Measurements from ENCODE around the gene MYRFL.

Gene MYRFL

GRCh38 chr12:69898236-69898635 is 73.2 kb downstream of the MYRFL start:
- peak; percentile 10 for DNase-seq

GRCh38 chr12:69900720-69901131 is 75.7 kb downstream of the MYRFL start:
- DNase-seq = peak; percentile 90

GRCh38 chr12:69901221-69901905 is 76.3 kb downstream of the MYRFL start:
- DNase-seq = no peak

- no peak for DNase-seq
Measured at GRCh38 chr12:69903548-69903947, 78.5 kb downstream of the MYRFL start.

- DNase-seq = no peak
Measured at GRCh38 chr12:69904777-69905176, 79.8 kb downstream of the MYRFL start.

GRCh38 chr12:69905801-69906200 is 80.8 kb downstream of the MYRFL start:
- no peak for DNase-seq

GRCh38 chr12:69906411-69907216 is 81.6 kb downstream of the MYRFL start:
- DNase-seq = peak; percentile 93

- DNase-seq = no peak
Measured at GRCh38 chr12:69908203-69908602, 83.2 kb downstream of the MYRFL start.

GRCh38 chr12:69910694-69911093 is 85.7 kb downstream of the MYRFL start:
- no peak for DNase-seq

- DNase-seq = no peak
Measured at GRCh38 chr12:69913526-69913925, 88.5 kb downstream of the MYRFL start.

- no peak for DNase-seq
Measured at GRCh38 chr12:69915964-69916363, 90.9 kb downstream of the MYRFL start.

- DNase-seq = no peak
Measured at GRCh38 chr12:69916544-69917235, 91.7 kb downstream of the MYRFL start.

- no peak for DNase-seq
Measured at GRCh38 chr12:69918287-69918686, 93.3 kb downstream of the MYRFL start.

- no peak for DNase-seq
Measured at GRCh38 chr12:69919495-69919894, 94.5 kb downstream of the MYRFL start.

- DNase-seq = no peak
Measured at GRCh38 chr12:69921831-69922230, 96.8 kb downstream of the MYRFL start.

- no peak for DNase-seq
Measured at GRCh38 chr12:69922999-69923398, 98.0 kb downstream of the MYRFL start.

- no peak for DNase-seq
Measured at GRCh38 chr12:69925291-69925690, 100.3 kb downstream of the MYRFL start.

GRCh38 chr12:69927164-69927563 is 102.1 kb downstream of the MYRFL start:
- DNase-seq = no peak

- no peak for DNase-seq
Measured at GRCh38 chr12:69929125-69929524, 104.1 kb downstream of the MYRFL start.

- DNase-seq = no peak
Measured at GRCh38 chr12:69929531-69929930, 104.5 kb downstream of the MYRFL start.

- no peak for DNase-seq
Measured at GRCh38 chr12:69931569-69931968, 106.5 kb downstream of the MYRFL start.

GRCh38 chr12:69932154-69932553 is 107.1 kb downstream of the MYRFL start:
- no peak for DNase-seq

GRCh38 chr12:69932676-69933552 is 107.9 kb downstream of the MYRFL start:
- peak; percentile 45 for DNase-seq

Measured in RPMI8226 (cell line).